Stimulated activated CD8-positive, alpha-beta memory T cell treated with anti-CD3 and anti-CD28 coated beads, Interleukin-15, amount 100 ng/mL, for 24 hours (primary cell): Measurements from ENCODE around the gene SLC1A3.
"Not testable (repeated sequence)": the region's sequence is repeated elsewhere in the genome, so short reads cannot be mapped to it uniquely, and the experiment has no call there.

Experiments
- DNase-seq: peaks from one replicate; pipeline ENCODE4 v3.0.0-alpha.2; 2020; ENCODE audit warnings: low read depth

The SLC1A3 gene

DNA sequence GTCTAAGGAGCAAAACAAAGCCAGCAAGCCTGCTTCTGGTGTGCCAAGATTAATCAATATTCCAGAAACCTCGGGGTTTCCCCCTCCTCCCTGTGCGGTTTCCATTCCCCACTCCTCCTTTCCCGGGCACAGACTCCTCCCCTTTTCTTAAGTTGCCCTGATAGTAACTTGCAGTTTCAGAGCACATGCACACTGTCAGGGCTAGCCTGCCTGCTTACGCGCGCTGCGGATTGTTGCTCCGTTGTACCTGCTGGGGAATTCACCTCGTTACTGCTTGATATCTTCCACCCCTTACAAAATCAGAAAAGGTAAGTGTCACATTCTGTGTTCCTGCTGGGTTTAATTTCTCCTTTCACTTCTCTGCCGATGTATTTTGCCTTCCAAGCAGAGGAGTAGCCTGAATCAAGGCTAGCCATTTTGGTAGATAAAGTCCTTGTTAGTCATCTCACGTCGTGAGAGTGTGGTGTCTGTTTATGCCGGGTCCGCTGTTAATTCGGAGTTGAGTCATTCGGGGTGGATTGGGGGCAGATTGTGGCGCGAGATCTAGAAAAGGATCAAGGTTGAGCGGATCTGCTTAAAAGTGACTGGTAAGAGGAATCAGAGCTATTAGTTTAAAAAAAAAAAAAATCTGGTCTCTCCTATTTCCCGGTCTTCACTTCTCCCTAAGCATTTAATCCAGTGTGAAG is at the start of gene SLC1A3:
SLC1A3 (plus strand) TSS at position 179 of the 686 bp plus-strand sequence. CDS start 1,818 bp downstream, outside the sequence.
- DNase-seq, result no peak

DNA sequence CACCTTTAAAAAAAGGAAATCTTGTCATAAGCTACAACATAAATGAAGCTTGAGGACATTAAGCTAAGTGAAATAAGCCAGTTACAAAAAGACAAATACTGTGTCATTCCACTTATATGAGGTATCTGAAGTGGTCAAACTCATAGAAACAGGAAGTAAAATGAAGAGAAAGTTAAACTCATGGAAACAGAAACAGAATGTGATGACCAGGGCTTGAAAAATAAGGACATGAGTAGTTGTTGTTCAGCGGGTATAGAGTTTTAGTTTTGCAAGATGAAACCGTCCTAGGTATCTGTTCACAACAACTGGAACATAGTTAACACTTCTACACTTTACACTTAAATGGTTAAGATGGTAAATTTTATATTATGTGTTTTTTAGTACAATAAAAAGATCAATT is 47.8 kb upstream of the SLC1A3 start:
- DNase-seq, result no peak

DNA sequence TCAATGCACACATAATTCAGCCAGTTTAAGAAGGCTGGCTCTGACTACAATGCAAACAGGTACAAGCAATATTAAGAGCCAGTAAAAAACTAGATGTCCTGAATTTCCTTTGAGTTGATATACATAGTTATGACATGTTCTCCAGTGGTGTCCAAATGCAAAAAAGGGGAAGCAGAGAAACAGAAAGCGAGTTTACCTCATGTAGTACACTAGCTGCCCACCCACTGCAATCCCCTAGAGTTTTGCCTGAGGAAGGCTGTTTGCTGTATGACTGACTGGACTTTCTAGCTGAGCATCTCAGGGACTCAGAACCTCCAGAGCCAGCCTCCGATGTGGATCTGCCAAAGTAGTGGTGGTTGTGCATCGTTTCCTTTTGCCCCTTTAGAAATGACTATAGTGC is 44.8 kb upstream of the SLC1A3 start:
- DNase-seq, result no peak

DNA sequence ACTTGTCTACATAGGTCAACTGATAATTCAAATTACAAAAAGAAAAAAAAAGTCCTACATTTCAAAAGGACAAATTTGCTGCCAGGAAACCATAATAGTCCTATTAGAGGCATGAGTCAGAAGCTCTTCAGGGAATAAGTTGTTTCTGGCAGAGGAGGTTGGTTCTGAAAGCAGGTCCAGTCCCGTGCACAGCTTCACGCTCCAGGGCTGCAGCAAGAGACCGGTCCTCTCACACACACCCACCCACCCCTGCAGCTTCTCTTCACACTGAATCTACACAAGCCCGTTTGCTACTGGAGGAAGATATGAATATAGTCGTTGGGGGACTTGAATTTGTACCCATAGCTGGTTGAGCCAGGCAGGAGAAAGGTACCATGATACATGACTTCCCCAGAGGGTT is 36.9 kb upstream of the SLC1A3 start:
- no peak for DNase-seq

GRCh38 chr5:36570301-36571095 is 35.9 kb upstream of the SLC1A3 start:
- no peak for DNase-seq

DNA sequence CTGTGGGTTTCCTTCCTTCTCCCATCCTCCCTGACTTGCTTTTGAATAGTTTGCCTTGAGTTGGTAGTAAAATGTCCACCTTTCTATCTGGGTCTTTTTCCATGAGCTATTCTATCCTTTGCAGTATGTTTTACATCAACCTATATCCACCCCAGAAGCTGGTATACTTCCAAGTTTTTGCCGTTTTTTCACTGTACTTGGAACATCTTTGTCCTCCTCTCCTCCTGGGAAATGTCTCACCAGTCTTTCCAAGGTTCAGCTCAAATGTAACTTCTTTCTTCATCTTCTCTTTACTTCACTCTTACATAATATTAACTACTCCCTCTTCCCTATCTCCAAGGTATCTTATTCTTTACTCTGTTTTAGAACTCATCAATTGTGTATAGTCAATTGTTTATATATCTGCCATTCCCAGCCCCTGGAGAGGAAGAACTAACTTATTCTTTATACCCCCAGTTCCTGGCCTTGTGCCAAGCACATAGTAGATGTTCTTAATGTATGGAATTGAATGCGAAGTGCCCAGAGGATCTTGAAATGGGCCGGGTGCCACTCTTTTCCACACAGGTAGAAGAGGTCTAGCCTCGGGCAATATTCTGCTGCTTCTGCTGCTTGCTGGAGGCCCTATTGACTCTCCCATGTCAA is 34.9 kb upstream of the SLC1A3 start:
- DNase-seq, result no peak

- DNase-seq, result no peak
Measured at GRCh38 chr5:36573438-36573837, 33.0 kb upstream of the SLC1A3 start.

GRCh38 chr5:36575361-36575781 is 31.0 kb upstream of the SLC1A3 start:
- DNase-seq, result no peak

GRCh38 chr5:36576721-36577120 is 29.7 kb upstream of the SLC1A3 start:
- DNase-seq, result no peak

DNA sequence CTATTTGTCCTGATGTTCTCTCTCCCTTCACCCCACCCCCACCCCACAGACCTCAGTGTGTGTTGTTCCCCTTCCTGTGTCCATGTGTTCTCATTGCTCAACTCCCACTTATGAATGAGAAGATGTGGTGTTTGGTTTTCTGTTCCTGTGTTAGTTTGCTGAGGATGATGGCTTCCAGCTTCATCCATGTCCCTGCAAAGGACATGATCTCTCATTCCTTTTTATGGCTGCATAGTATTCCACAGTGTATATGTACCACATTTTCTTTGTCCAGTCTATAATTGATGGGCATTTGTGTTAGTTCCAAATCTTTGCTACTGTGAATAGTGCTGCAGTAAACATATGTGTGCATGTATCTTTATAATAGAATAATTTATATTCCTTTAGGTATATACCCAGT is 26.5 kb upstream of the SLC1A3 start:
- not testable (repeated sequence) for DNase-seq

DNA sequence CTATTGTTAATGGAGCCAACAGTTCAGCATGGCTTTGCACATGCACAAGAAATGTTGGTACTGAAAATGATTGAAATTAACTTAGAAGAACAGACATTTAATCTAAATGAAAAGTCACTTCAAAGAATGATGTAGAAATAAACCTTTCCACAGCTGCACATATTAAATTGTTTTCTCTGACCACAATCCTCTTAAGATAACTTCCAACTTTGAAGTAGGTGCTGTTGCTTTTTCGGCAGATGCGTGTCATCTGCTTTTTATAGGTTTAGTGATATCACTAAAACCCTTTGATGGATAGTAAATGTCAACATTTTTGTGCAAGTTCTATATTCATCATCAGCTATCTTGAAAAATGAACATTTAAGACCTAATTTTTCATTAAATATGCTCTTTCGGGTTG is 25.3 kb upstream of the SLC1A3 start:
- no peak for DNase-seq

GRCh38 chr5:36584009-36584875 is 22.2 kb upstream of the SLC1A3 start:
- DNase-seq, result no peak

GRCh38 chr5:36585701-36586100 is 20.7 kb upstream of the SLC1A3 start:
- DNase-seq, result no peak

DNA sequence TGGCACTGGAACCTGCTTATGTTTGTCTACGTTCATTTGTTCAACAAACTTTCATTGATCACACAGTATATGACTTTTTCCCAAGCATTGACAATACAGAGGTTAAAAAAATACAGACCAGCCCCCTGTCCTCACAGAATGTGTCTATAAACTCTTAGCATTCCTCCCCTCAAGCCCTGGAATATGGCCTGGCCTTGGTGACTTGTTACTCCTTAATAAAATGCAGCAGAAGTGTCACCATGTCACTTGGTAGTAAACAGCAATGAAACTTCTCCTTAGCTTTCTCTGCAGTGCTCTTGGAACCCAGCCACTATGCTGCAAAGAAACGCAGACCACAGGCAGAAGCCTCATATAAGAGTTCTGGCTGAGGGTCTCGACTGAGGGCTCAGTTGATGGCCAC is 19.1 kb upstream of the SLC1A3 start:
- no peak for DNase-seq

DNA sequence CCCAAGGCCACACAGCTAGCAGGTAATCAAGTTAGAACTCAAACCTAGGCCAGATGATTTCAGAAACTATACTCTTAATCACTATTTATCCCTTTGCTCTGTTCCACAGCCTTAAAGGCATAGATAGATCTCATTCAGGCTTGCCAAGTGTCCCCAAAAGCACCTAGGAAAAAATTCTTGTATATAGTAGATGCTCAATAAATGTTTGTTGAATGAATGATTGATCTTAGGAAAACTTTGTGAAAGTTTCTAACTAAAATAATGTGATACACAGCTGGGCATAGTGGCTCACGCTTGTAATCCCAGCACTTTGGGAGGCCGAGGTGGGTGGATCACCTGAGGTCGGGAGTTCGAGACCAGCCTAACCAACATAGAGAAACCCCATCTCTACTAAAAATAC is 16.7 kb upstream of the SLC1A3 start:
- not testable (repeated sequence) for DNase-seq

DNA sequence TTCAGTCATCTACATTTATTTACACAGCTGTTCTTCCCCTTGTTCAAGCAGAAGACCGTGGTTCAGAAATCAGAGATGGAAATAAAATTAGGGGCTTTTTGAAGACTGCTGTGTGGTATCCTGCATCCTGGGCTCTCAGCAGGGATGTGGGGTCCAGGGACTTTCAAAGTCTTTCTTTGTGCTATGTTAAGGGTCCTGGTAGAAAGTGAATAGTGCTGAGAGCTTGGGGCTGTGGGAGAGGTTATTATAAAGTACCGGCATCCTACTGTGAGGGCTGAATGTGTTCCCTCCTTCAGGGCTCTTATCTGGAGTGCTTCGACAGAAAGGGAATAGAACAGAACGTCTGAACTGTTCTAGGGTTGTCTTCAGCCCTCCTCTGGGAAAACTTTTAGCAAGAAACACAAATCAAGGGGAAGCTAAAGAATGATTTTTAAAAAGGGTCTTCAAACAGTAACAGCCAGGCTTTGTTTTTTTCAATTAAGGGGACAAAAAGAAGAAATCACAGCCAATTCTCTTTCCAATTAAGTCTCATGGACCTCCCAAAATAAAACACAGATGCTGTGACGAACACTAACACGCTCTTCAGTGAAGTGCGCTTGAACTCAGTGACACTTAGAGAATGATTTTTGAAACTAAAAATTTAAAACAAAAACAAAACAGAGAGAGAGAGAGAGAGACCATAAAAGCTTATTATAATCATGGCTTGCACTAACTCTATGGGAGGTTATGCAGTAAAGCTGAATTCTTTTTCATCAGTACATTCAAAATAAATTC is 15.7 kb upstream of the SLC1A3 start:
- no peak for DNase-seq

- no peak for DNase-seq
Measured at GRCh38 chr5:36593867-36594266, 12.5 kb upstream of the SLC1A3 start.

DNA sequence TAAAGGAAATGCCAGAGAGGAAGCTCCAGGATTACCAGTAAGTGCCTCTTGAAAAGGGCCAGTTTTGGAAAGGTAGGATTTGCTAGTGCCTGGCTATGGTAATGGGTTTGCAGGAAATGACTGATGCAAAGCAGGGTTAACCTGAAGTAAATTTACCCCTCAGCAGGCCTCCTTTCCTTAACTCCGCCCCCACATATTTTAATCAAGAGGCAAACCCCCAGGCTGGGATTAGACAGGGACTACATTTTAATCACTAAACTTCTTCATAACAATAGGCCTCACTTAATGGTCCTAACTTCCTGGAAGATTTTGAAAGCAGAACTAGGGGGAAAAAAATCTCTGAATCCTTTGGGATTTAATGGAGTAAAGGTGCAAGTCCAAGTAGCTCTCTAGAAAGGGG is 10.2 kb upstream of the SLC1A3 start:
- no peak for DNase-seq

DNA sequence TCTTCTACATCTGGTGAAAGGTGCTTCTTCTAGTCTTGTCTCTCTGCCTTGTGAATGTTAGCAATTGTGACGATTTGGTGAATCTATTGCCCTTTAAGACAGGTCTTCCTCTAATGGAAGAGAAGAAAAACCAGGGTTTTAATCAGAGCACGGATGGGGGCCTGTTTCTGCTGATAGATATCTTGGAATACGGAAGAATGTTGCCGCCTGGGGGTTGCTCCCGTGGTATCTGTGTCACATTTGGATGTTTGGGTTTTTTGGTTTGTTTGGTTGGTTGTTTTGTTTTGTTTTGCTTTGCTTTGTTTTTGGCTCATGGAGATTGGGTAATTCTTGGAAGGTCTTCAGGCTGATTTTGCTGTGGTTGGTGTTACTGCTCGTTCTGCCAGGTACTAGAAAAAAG is 9.7 kb upstream of the SLC1A3 start:
- no peak for DNase-seq

GRCh38 chr5:36598045-36598444 is 8.4 kb upstream of the SLC1A3 start:
- no peak for DNase-seq
